HepG2 (cell line): Measurements from ENCODE around the gene GRIP2. TPM values are rescaled to one million over a fixed set of nuclear protein-coding genes. Genes with fewer than 3 reads are reported as not detected.

ENCODE experiments used
- NR0B2 ChIP-seq: sonication (generic); formaldehyde crosslinking; IDR thresholded peaks from 2 replicates; pipeline ENCODE4 v1.4.0; 2020; ENCODE audit warnings: mild to moderate bottlenecking, missing genetic modification reagents
- TBP ChIP-seq: sonication (generic); formaldehyde crosslinking; IDR thresholded peaks from 2 replicates; pipeline ENCODE4 v1.5.0; 2020; ENCODE audit warnings: missing genetic modification reagents
- ZNF841 ChIP-seq: sonication (generic); formaldehyde crosslinking; IDR thresholded peaks from 2 replicates; pipeline ENCODE4 v1.8.1; 2023; ENCODE audit warnings: missing genetic modification reagents, borderline replicate concordance
- polyA plus RNA-seq, 8 experiments: library from polyadenylated mRNA; depleted of rRNA in 3 of 8; stranded (reverse) in 7 of 8; unstranded in 1 of 8; fragments of >200 nt; fragmentation: Illumina TruSeq in 4 of 8; extraction: Trizol in 4 of 8; gene quantifications; 2 replicates each; pipeline versions ENCODE4 v1.2.1 to v1.2.3, GENCODE V29; 2011 to 2016; ENCODE audit warnings: low read depth in 4 of 8, missing spikeins in 1 of 8, mixed read lengths in 1 of 8; ENCODE audit not compliant: insufficient read depth in 1 of 8
- total RNA-seq, 5 experiments: library from RNA; depleted of rRNA; stranded (reverse); fragments of >200 nt; fragmentation: Illumina TruSeq; extraction: Trizol; gene quantifications; 2 replicates each; pipeline ENCODE4 v1.2.3, GENCODE V29; 2016; ENCODE audit warnings: low read depth in 1 of 5
- TF ChIP-seq, protein P1 (sequence below): sonication (generic); formaldehyde crosslinking; IDR thresholded peaks from 2 replicates; pipeline ENCODE4 v1.5.1; 2020; ENCODE audit warnings: mild to moderate bottlenecking, missing genetic modification reagents, borderline replicate concordance

The GRIP2 gene
- total and polyA plus RNA-seq, 2 of the 13 experiments (the other 11 are each of a cell fraction or from before 2014, with no cell fraction given): 0.11 to 0.24 TPM

- no peak for TF ChIP-seq TBP (CRISPR knock-in tag)
- TF ChIP-seq NR0B2 (CRISPR knock-in tag): no peak
- no peak for TF ChIP-seq ZNF841 (CRISPR knock-in tag)
- TF ChIP-seq, protein P1, sequence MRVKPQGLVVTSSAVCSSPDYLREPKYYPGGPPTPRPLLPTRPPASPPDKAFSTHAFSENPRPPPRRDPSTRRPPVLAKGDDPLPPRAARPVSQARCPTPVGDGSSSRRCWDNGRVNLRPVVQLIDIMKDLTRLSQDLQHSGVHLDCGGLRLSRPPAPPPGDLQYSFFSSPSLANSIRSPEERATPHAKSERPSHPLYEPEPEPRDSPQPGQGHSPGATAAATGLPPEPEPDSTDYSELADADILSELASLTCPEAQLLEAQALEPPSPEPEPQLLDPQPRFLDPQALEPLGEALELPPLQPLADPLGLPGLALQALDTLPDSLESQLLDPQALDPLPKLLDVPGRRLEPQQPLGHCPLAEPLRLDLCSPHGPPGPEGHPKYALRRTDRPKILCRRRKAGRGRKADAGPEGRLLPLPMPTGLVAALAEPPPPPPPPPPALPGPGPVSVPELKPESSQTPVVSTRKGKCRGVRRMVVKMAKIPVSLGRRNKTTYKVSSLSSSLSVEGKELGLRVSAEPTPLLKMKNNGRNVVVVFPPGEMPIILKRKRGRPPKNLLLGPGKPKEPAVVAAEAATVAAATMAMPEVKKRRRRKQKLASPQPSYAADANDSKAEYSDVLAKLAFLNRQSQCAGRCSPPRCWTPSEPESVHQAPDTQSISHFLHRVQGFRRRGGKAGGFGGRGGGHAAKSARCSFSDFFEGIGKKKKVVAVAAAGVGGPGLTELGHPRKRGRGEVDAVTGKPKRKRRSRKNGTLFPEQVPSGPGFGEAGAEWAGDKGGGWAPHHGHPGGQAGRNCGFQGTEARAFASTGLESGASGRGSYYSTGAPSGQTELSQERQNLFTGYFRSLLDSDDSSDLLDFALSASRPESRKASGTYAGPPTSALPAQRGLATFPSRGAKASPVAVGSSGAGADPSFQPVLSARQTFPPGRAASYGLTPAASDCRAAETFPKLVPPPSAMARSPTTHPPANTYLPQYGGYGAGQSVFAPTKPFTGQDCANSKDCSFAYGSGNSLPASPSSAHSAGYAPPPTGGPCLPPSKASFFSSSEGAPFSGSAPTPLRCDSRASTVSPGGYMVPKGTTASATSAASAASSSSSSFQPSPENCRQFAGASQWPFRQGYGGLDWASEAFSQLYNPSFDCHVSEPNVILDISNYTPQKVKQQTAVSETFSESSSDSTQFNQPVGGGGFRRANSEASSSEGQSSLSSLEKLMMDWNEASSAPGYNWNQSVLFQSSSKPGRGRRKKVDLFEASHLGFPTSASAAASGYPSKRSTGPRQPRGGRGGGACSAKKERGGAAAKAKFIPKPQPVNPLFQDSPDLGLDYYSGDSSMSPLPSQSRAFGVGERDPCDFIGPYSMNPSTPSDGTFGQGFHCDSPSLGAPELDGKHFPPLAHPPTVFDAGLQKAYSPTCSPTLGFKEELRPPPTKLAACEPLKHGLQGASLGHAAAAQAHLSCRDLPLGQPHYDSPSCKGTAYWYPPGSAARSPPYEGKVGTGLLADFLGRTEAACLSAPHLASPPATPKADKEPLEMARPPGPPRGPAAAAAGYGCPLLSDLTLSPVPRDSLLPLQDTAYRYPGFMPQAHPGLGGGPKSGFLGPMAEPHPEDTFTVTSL: no peak
These were observed 34.2 kb downstream of the GRIP2 start (continued) for GRCh38 chr3:14505803-14506500.
